ENCODE data around the gene CDKL4.

CDKL4 gene

DNA sequence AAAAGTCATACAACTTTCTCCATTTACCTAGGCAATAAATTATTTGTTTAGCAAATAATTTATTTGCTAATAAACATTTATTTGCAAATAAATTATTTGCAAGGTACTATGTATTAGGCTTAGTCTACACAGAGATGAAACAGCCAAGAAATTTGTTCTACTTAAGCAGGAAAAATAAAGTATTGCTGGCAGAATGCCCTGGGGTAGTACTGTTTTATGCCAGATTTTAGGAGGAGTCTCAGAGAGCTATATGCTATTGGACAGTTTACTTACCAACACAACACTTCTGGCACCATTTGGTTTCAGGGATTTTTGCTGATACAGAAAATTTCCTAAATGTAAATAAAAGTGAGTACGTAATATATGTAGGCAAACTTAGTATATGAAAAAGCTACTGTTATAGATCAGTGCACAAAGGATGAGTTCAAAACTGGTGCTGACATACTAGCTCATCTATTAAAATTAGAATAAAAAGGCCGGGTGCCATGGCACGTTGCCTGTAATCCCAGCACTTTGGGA lies 23.2 kb upstream of the CDKL4 start:
- no peak for TF ChIP-seq CTCF (IDR thresholded peaks at IDR 0.05; ENCODE audit: low read depth, low read length, missing control alignments)
- H3K4me3 ChIP-seq (ENCODE audit: low read depth, low read length): no peak overlapping the region
- DNase-seq (ENCODE audit: low read depth): no peak

DNA sequence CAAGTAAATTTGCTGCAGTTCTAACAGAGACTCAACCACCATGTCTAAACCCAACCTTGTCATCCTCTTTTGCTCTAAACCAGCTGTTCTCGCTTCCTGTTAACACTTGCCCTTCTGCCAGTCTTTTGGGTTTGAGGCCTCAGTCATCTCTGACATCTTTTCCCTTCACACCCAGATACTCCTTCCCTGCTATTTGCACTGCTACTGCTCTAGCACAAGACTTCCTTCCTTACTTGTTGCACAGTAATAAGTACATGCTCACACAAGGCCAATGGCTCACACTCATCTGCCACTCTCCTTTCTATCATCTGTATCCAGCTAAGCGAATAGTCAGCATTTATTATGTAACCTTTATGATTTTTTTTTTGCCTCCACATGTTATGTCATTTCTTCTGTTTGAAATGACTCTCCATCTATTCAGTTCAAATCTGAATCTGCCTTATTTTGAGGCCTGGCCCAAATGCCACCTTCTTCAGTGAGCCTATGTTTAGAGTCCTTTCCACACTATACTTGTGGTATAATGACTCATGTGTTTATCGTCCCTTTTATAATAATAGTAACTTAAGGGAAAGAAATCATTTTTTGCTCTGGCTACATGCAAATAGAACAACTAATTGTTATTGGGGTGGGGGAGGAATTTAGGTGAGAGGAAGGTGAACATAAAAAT lies 22.5 kb upstream of the CDKL4 start:
- no peak for TF ChIP-seq CTCF (IDR thresholded peaks at IDR 0.05; ENCODE audit: low read depth, low read length, missing control alignments)
- DNase-seq (ENCODE audit: low read depth): peak; percentile 52
- H3K4me3 ChIP-seq (ENCODE audit: low read depth, low read length): no peak overlapping the region

DNA sequence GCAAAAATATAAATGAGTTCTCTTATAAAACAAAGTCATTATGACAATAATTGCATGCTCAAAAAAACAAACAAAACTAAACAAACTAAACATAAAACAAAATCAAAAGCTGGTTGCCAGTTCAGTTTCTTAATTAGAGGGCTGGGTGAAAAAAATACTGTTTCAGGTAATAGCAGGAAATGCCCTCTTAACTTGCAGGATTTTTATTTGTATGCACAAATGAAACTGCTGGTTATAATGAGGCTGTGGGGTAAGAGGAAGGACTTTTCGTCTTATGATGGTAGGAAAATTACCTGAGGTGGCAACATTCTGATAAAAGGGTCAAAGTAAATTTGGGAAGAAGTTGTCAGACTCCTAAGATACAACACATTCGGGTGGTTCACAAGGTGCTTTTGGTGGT lies 21.5 kb upstream of the CDKL4 start:
- TF ChIP-seq CTCF (IDR thresholded peaks at IDR 0.05; ENCODE audit: low read depth, low read length, missing control alignments): no peak
- peak; percentile 10 for DNase-seq (ENCODE audit: low read depth)
- H3K4me3 ChIP-seq (ENCODE audit: low read depth, low read length): no peak overlapping the region

- peak; percentile 12 for DNase-seq (ENCODE audit: low read depth)
- H3K4me3 ChIP-seq (ENCODE audit: low read depth, low read length): no peak overlapping the region
- no peak for TF ChIP-seq CTCF (IDR thresholded peaks at IDR 0.05; ENCODE audit: low read depth, low read length, missing control alignments)
Observed at GRCh38 chr2:39264733-39265132, 21.0 kb upstream of the CDKL4 start.

- no peak for DNase-seq (ENCODE audit: low read depth)
- no peak for TF ChIP-seq CTCF (IDR thresholded peaks at IDR 0.05; ENCODE audit: low read depth, low read length, missing control alignments)
- H3K4me3 ChIP-seq (ENCODE audit: low read depth, low read length): no peak overlapping the region
Observed at GRCh38 chr2:39260087-39260486, 16.3 kb upstream of the CDKL4 start.

GRCh38 chr2:39256040-39256439 lies 12.3 kb upstream of the CDKL4 start:
- no peak for TF ChIP-seq CTCF (IDR thresholded peaks at IDR 0.05; ENCODE audit: low read depth, low read length, missing control alignments)
- H3K4me3 ChIP-seq (ENCODE audit: low read depth, low read length): no peak overlapping the region
- DNase-seq (ENCODE audit: low read depth): no peak

Measured in GM12864 (cell line).